BLaER1 (cell line): ENCODE data around the gene NUDT10.
A peak's percentile ranks its signal among the peaks of the same experiment; 100 is the strongest.
"Not testable (repeated sequence)": the region's sequence is repeated elsewhere in the genome, so short reads cannot be mapped to it uniquely, and the experiment has no call there.

ENCODE experiments used
- H3K27ac ChIP-seq: shearing (Covaris generic); formaldehyde crosslinking; 2 replicates; pipeline ENCODE4 v1.8.1; 2022
- H3K27me3 ChIP-seq: shearing (Covaris generic); formaldehyde crosslinking; 2 replicates; pipeline ENCODE4 v1.8.1; 2022
- H3K36me3 ChIP-seq: shearing (Covaris generic); formaldehyde crosslinking; 2 replicates; pipeline ENCODE4 v1.8.1; 2022
- H3K4me1 ChIP-seq: shearing (Covaris generic); formaldehyde crosslinking; 2 replicates; pipeline ENCODE4 v1.8.1; 2022
- H3K4me2 ChIP-seq: shearing (Covaris generic); formaldehyde crosslinking; 2 replicates; pipeline ENCODE4 v1.8.1; 2022
- H3K4me3 ChIP-seq: shearing (Covaris generic); formaldehyde crosslinking; 2 replicates; pipeline ENCODE4 v1.8.1; 2022
- H3K9ac ChIP-seq: shearing (Covaris generic); formaldehyde crosslinking; 2 replicates; pipeline ENCODE4 v1.8.1; 2022
- H3K9me3 ChIP-seq: shearing (Covaris generic); formaldehyde crosslinking; 2 replicates; pipeline ENCODE4 v1.8.1; 2022
- H4K20me1 ChIP-seq: shearing (Covaris generic); formaldehyde crosslinking; 2 replicates; pipeline ENCODE4 v1.8.1; 2022
- Cebpa-rat ChIP-seq: shearing (Covaris generic); IDR thresholded peaks from 2 replicates; pipeline ENCODE4 v1.8.1; 2022

The NUDT10 gene

GRCh38 chrX:51332188-51332942, at the start of gene NUDT10:
Gene NUDT10, plus strand, starts transcription at chrX:51332822. Its CDS starts 144 bp downstream, at chrX:51332966.
- Histone ChIP-seq H3K9me3 (no peaks in the 10 kb centered on the region; the same call in 1 of the 2 replicates), H3K4me2 (no peak within 1 kb of the TSS), H3K4me3 (0 out of 2 replicates have a peak within 1 kb of the TSS, but pooled peaks have one; percentile 39), H3K9ac (no peak within 1 kb of the TSS), H3K27me3 (peaks cover 76% of the 10 kb centered on the region), H3K36me3 (no peaks in the 10 kb centered on the region), H3K27ac (no peak within 1 kb of the TSS), H3K4me1 (no peaks in the 10 kb centered on the region), H4K20me1 (no peaks in the 10 kb centered on the region)
- TF ChIP-seq Cebpa-rat, result no peak

GRCh38 chrX:51292421-51292820, 40.2 kb upstream of the NUDT10 start:
- Histone ChIP-seq H3K4me2 (no peak overlapping the region), H3K36me3 (no peaks in the 10 kb centered on the region), H3K4me3 (no peak overlapping the region), H3K27ac (no peak overlapping the region), H3K4me1 (no peaks in the 10 kb centered on the region), H3K27me3 (peaks cover 54% of the 10 kb centered on the region), H3K9ac (no peak overlapping the region), H4K20me1 (no peaks in the 10 kb centered on the region), H3K9me3 (no peaks in the 10 kb centered on the region; the same call in 1 of the 2 replicates)
- TF ChIP-seq Cebpa-rat, result no peak

GRCh38 chrX:51296138-51296537, 36.5 kb upstream of the NUDT10 start:
- Histone ChIP-seq H3K27me3 (peaks cover 77% of the 10 kb centered on the region), H3K36me3 (no peaks in the 10 kb centered on the region), H3K9me3 (no peaks in the 10 kb centered on the region; the same call in 1 of the 2 replicates), H3K4me1 (no peaks in the 10 kb centered on the region), H3K4me3 (no peak overlapping the region), H3K4me2 (no peak overlapping the region), H4K20me1 (no peaks in the 10 kb centered on the region), H3K27ac (no peak overlapping the region), H3K9ac (no peak overlapping the region)
- no peak for TF ChIP-seq Cebpa-rat

- TF ChIP-seq Cebpa-rat, result no peak
- no peak overlapping the region for H3K27ac ChIP-seq
- H3K4me3 ChIP-seq, result no peak overlapping the region
- H4K20me1 ChIP-seq, result no peaks in the 10 kb centered on the region
- H3K4me1 ChIP-seq, result no peaks in the 10 kb centered on the region
- H3K9ac ChIP-seq, result no peak overlapping the region
- H3K27me3 ChIP-seq, result peaks cover 49% of the 10 kb centered on the region
- no peak overlapping the region for H3K4me2 ChIP-seq
- no peaks in the 10 kb centered on the region for H3K9me3 ChIP-seq
- H3K36me3 ChIP-seq, result no peaks in the 10 kb centered on the region
These were observed 16.4 kb upstream of the NUDT10 start for GRCh38 chrX:51316271-51316670.

GRCh38 chrX:51332943-51333785, 542 bp downstream of the NUDT10 start:
- Histone ChIP-seq H3K4me3 (0 out of 2 replicates have a peak overlapping the region, but pooled peaks have one; percentile 39), H3K27me3 (peaks cover 76% of the 10 kb centered on the region)
- not testable (repeated sequence) for H3K9ac ChIP-seq, H3K9me3 ChIP-seq, H3K4me1 ChIP-seq, H3K36me3 ChIP-seq, H3K4me2 ChIP-seq, H3K27ac ChIP-seq, H4K20me1 ChIP-seq

GRCh38 chrX:51334276-51334675, 1.7 kb downstream of the NUDT10 start:
- peaks cover 74% of the 10 kb centered on the region for H3K27me3 ChIP-seq
- no peak overlapping the region for H3K27ac ChIP-seq
- no peaks in the 10 kb centered on the region; the same call in 1 of the 2 replicates for H3K9me3 ChIP-seq
- H3K9ac ChIP-seq, result no peak overlapping the region
- no peak overlapping the region for H3K4me2 ChIP-seq
- H3K36me3 ChIP-seq, result no peaks in the 10 kb centered on the region
- H3K4me3 ChIP-seq, result no peak overlapping the region
- H3K4me1 ChIP-seq, result no peaks in the 10 kb centered on the region
- TF ChIP-seq Cebpa-rat, result no peak
- H4K20me1 ChIP-seq, result no peaks in the 10 kb centered on the region; the same call in 1 of the 2 replicates

GRCh38 chrX:51336584-51336983, 4.0 kb downstream of the NUDT10 start:
- H3K4me1 ChIP-seq, result no peaks in the 10 kb centered on the region
- no peaks in the 10 kb centered on the region; the same call in 1 of the 2 replicates for H4K20me1 ChIP-seq
- H3K4me3 ChIP-seq, result no peak overlapping the region
- H3K36me3 ChIP-seq, result no peaks in the 10 kb centered on the region
- peaks cover 75% of the 10 kb centered on the region for H3K27me3 ChIP-seq
- no peak overlapping the region for H3K4me2 ChIP-seq
- TF ChIP-seq Cebpa-rat, result no peak
- H3K9me3 ChIP-seq, result no peaks in the 10 kb centered on the region; the same call in 1 of the 2 replicates
- H3K9ac ChIP-seq, result no peak overlapping the region
- no peak overlapping the region for H3K27ac ChIP-seq

GRCh38 chrX:51361251-51361650, 28.6 kb downstream of the NUDT10 start:
- no peak overlapping the region for H3K27ac ChIP-seq
- no peaks in the 10 kb centered on the region for H4K20me1 ChIP-seq
- peaks cover 41% of the 10 kb centered on the region; the same call in 1 of the 2 replicates for H3K27me3 ChIP-seq
- no peaks in the 10 kb centered on the region for H3K4me1 ChIP-seq
- no peak overlapping the region for H3K4me3 ChIP-seq
- no peak overlapping the region for H3K9ac ChIP-seq
- H3K9me3 ChIP-seq, result peaks cover 24% of the 10 kb centered on the region
- H3K36me3 ChIP-seq, result no peaks in the 10 kb centered on the region
- H3K4me2 ChIP-seq, result no peak overlapping the region
- no peak for TF ChIP-seq Cebpa-rat

- Histone ChIP-seq H3K27ac (no peak overlapping the region), H3K4me2 (no peak overlapping the region), H3K9ac (no peak overlapping the region), H3K4me1 (no peaks in the 10 kb centered on the region), H4K20me1 (no peaks in the 10 kb centered on the region), H3K4me3 (no peak overlapping the region), H3K27me3 (peaks cover 59% of the 10 kb centered on the region), H3K9me3 (no peaks in the 10 kb centered on the region), H3K36me3 (no peaks in the 10 kb centered on the region)
- peak; percentile 90; the same call in 1 of the 2 replicates for TF ChIP-seq Cebpa-rat
These were observed 44.0 kb downstream of the NUDT10 start for GRCh38 chrX:51376672-51377071.
